HG02938 (cell line): ENCODE data around the gene LY86.
A peak's percentile ranks its signal among the peaks of the same experiment; 100 is the strongest.

Source experiments
- ATAC-seq: cut with Tn5 transposase; IDR thresholded peaks from one replicate; pipeline ENCODE4 v1.9.1; 2021; ENCODE audit warnings: mild to moderate bottlenecking, moderate library complexity; ENCODE audit not compliant: unreplicated experiment

LY86 gene

DNA sequence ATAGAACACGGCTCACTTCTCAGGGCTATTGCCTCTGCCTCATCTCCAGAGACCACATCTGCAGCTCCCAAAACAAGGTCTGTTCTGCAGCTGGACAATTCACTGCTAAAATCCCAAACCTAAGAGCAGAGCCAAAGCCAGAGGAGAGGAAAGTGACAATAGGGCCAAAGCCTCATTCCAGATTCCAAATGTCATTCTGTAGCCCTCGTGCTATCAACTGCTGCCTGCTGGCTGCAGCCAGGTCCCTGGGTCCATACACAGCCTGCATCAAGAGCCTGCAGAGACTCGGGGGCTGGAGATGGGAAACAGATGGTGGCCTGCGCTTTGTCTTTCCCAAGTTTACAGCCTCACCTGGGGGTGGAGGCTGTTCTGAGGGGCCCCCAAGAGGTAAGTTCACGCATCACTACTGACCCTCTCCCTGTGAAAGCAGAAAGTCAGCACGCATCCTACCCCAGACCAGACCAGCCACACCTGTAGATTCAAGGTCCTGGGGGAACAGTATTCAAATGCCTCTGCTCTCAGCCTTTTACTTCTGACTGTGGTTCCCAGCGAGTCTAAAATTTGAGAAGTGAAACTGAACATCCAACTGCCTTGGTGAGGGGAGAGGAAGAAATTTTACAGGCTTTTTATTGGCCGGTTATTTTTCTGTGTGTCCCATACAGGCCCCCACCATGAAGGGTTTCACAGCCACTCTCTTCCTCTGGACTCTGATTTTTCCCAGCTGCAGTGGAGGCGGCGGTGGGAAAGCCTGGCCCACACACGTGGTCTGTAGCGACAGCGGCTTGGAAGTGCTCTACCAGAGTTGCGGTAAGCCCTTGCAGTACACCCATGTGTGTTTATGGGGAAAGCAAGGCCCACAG, at the start of gene LY86:
Gene LY86, plus strand, starts transcription at position 657 of the 860 bp plus-strand sequence. Its CDS starts 15 bp downstream, at position 672.
- peak; percentile 52 for ATAC-seq

DNA sequence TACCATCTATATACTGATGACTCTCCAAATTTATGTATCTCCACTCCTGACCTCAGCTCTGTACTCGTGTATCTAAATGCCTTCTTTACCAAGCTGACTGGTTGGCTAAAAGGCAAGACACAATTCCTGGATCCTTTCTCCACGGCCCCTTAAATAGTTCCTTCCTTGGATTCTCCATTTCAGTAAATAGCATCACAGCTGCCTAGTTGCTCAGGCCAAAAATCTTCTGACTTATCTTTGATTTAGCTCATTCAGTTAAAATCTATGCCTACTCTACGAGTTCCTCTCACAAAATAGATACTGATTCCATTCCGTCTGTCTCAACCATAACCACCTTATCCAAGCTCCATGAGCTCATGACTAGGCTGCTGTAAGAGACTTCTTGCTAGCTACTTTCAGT, 49.5 kb upstream of the LY86 start:
- ATAC-seq, result no peak

DNA sequence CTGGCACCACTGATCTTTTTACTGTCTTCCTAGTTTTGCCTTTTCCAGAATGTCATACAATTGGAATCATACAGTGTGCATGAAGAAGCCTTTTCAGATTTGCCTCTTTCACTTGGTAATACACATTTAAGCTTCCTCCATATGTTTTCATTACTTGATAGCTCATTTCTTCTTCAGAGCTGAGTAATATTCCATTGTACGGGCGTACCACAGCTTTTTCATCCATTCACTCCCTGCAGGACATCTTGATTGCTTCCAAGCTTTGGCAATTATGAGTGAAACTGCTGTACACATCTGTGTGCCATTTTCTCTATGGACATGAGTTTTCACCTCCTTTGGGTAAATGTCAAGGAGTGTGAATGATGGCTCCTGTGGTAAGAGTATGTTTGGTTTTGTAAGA, 46.2 kb upstream of the LY86 start:
- no peak for ATAC-seq

DNA sequence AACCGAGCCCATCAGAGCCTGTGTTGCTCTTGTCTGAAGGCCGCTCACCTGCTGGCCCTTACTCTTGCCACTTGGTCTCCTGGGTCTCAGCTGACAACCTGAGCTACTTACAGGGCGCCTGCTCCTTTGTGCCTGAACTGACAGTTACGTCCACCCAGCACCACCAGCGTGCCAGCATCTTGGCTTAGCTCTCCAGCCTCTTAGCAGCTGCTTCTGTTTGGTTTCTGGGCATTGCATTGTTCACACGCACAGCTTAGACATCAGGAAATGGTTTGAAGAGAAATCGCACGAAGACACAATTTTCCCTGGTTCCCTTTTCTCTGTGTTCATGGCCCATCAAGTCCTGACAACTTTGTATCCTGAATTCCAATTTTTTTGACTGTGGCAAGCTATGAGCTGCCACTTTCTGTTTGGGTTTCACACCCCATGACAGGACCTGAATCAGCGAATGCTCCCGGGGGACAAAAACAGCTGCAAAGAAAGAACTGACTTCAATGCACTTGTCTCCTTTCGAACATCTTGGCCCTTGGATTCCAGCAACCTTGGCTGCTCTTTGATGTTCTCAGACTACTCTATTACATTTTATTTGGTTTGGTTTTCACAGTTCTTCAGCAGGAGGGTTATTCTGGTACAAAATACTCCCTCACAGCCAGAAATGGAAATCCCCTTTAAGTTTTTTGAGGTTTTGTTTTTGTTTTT, 45.2 kb upstream of the LY86 start:
- no peak for ATAC-seq

DNA sequence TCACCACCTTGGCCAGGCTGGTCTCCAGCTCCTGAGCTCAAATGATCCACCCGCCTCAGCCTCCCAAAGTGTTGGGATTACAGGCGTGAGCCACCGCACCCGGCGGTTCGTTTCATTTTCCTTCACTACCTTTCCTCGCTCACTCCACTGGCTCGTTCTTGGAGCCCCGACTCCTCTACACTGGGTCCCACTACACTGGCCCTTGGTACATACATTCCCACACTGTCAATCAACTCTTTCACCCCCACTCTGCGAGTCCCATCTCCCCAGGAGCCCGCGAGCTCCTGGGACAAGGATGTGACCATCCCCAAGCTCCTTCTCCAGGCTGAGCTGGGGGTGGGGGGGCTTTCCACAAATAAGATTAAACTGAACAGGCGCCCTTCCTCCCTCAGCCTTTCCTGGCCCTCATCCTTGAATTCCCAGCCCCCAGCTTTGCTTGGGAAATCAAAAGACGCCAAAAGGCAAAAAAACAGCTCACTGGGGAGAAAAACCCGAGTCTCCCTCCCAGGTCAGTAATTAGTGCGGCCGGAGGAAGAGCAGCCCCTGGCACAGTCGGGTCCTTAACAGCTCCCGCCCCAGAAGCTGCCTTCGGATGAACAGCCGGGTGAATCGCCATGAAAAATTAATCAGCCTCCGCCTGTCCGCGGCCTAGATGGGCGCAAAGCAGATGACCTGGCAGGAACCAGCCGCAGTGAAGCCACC, 42.8 kb upstream of the LY86 start:
- ATAC-seq, result peak; percentile 6

DNA sequence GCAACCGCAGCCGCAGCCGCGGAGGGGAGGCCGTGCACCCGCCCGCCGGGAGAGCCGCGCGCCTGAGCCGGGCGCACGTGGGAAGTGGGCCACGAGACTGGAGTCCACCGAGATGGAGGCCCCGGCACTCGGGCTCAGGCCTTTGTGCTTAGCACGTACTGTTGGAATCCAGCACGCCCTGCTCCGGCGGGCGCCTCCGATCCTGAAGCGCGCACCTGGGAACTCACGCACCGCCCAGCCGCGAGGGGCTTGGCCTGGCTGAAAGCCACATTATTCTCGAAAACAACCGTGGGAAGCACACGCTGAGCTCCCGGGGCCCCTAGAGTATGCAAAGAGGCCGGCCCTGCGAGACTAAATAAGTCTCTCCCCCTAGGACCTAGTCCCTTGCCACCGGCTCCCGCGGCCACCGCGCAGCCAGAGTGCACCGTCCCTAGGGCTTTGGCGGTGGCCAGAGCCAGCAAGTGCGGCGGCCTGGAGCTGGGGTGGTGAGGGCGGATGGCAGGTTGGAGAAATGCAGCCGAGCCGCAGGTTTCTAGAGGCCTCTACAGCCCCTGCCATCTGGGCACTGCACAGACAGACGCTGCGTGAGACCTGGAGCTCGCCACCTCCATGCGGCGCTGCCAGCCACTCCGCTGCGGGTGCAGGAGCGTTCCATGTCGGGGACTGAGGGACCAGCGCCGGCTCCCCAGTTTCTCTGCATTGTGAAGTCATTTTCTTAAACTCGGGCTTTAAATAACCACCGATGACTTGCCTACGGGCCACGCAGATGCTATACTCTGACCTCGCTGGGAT, 42.0 kb upstream of the LY86 start:
- peak; percentile 42 for ATAC-seq

DNA sequence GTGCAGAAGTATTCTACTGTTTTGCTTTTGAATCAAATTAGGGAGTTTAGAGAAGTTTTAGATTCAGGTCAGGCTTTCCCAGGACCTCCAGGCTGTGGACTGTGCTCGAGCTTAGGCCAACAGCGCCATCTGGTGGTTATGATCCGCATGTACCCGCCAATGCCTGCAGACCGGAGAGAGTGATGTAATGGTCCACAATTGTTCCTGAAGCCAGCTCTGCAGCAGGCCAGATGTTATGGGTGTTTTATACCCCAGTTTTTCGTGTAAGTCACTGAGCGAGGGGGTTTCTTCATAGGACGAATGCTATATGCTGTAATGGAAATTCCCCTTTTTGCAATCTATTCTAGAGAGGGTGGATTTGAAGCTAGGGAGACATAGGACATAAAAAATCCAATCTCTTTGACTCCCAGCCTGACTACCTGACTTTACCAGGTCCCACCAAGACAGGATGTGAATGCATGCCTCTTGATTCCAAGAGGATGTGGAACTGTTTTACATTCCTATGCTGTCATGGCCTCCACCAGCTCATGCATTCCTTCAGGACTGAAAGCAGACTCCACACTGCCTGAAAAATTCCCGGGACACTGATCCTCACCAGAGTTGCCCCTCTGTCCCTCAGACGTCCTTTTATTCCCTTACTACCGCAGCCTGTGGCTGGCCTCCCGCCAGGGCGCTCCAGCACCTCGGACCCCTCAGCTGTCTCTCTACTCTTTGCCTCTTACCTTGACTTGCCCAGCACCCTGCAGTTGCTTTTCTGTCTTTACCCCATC, 41.2 kb upstream of the LY86 start:
- peak; percentile 91 for ATAC-seq

DNA sequence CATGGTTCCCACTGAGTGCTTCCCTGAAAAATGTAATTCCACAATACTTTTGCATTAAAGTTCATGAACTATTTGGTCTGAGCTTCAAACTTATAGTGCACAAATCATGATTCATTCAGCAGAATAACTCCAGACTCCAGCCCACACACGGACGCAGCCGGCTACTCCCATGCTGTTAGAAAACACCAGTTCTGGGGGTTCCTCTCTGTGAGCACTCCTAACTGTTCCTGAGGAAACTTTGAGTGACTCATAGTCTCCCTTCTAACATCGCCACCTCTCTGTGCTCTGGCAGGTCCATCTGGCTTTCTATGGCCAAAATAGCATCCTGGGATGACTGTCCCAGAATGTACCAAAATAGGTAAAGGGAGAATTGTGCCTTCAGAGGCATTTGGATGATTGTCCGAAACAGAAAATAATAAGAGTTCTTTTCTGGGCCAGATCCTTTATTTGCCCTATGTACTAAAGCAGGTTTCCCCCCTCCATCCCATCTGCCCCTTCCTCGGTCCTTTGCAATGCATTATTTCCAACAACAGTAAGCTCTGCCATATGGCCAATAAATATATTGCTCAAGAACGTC, 32.3 kb upstream of the LY86 start:
- ATAC-seq, result no peak

DNA sequence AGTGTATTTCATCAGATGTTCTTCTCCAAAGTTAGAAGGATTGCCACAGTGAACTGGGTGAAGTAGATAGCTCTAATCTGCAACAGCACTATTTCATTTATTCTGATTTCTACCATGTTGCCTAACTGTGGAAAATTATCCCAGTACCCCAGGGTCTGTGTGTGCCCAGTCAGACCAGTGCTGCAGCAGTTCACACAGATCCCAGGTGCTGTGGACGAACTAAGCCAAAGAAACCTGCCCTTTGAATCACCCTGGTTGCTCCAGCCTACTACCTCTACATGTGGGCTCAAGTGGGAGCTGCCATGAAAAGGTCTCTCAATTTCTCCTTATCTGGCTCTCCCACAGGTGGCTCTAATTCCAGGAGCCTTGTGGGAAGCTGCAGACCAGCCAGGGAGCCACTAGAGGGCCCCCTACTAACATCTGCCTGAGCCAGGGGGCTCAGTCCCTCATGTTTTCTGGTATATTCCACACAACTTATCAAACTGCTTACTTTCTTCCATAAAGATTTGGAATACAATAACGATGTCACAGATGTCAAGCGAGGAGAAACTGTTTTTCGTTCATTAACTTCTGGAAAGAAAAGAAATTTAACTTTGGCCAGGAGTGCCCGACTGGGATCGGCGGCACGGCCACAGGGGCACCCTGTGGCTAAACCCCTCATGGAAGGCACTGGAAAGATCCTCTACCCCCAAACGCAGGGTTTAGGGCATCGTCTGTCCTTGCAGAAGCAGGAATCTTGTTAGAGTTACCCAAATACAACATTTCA, 31.6 kb upstream of the LY86 start:
- no peak for ATAC-seq

DNA sequence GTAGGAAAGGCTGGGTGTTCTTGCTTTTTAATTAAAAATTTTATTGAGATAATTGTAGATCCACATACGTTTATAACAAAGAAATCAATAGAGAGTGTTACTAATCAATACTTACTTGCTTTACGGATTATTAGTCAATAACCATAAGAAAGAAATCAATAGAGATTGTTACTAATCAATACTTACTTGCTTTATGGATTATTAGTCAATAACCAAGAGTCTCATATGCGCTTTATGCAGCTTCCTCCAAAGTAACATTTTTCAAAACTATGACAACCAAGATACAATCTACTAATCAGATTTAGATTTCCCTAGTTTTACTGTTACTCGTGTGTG, 31.0 kb upstream of the LY86 start:
- ATAC-seq, result no peak

DNA sequence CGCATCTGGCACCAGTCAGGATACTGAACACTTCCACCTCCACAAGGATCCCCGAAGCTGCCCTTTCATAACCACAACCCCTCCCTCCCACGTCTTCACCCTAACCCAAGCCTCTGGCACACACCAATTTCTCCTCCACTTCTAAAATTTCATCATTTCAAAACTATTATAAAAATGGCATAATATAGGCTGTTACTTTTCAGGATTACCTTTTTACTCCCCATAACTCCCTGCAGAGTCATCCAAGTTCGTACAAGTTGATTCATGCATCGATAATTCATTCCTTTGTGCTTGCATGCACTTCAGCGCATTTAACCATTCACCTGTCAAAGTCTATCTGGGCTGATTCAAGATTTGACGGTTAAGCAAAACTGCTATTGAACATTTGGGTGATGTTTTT, 30.6 kb upstream of the LY86 start:
- no peak for ATAC-seq

DNA sequence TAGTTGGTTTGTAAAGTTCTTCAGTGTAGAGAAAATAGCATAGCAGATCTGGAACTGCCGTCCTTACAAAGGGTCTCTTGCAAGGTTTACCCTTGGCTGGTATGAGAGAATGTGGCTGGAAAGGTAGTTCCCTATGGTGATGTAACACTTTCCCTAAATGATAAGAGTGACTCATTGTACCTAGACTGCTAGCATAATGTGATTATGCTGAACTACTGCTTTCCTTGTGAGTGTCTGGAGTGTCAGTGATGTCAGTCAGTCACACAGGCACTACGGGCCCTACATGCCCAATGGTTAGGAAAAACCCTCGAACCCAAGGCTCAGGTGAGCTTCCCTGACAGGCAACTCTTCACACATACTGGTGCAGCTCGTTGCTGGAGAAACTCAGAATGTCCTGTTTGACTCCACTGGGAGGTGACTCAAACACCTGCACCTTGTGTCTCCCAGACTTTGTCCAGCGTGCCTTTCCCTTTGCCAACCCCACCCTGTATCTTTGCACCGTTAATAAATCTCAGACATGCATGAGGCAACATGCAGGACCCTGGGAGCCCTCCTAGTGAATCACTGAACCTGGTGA, 28.4 kb upstream of the LY86 start:
- no peak for ATAC-seq

DNA sequence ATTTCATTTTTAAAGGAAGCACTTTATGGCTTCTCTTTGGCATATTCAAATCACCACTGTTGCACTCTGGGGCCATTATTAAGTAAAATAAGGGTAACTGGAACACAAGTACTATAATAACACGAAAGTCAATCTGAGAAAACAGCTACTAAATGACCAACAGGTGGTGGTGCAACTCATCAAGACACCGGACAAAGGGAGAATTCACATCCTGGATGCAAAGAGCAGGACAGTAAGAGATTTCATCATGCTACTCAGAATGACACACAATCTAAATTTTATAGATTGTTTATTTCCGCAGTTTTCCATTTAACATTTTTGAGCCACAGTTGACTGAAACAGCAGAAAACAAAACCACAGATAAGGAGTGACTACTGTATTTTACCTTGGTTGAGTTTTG, 27.6 kb upstream of the LY86 start:
- no peak for ATAC-seq

DNA sequence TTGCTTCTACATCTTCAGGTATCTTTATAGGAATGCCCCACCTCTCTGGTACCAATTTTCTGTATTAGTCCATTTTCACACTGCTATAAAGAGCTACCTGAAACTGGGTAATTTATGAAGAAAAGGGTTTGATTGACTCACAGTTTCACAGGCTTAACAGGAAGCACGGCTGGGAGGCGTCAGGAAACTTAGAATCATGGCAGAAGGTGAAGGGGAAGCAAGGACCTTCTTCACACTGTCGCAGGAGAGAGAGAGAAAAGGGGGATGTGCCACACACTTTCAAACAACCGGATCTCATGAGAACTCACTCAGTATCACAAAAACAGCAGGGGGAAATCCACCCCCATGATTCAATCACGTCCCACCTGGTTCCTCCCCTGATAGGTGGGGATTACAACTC, 24.4 kb upstream of the LY86 start:
- ATAC-seq, result no peak

DNA sequence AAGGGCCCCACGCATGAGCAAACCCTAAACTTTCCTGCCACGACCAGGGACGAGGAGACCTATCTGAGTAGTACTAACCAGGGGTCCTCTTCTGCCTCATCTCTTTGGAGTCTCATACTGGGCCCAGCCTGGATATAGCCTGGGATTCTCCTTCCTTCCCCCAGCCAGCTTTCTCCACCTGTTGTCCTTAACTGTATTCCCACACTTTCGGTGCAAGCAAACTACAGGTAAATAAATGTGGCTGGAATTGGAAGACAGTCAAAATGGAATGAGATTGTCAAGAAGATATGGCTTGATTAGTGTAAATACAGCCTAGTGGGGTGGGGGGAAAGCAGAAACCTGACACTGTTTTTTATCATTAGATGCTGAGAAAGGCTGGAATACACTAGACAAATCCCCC, 23.5 kb upstream of the LY86 start:
- ATAC-seq, result no peak

DNA sequence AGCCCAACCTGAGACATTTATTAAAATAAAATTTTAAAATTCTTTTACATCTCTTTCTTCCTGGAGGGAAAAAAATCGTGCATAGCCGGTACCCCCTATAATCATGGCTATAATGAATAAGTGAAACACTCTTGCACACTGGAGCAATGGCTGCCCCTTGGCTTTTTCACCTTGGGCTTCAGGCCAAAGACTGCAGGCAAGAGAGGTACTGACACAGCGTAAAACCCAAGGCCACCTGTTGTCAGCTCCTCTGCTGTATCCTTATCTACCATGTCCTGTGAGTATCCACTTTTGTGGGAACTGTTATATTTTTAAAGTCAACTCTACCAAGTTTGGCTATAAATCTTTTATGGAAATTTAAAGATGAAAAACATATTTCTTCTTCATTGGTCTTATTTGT, 23.0 kb upstream of the LY86 start:
- no peak for ATAC-seq

DNA sequence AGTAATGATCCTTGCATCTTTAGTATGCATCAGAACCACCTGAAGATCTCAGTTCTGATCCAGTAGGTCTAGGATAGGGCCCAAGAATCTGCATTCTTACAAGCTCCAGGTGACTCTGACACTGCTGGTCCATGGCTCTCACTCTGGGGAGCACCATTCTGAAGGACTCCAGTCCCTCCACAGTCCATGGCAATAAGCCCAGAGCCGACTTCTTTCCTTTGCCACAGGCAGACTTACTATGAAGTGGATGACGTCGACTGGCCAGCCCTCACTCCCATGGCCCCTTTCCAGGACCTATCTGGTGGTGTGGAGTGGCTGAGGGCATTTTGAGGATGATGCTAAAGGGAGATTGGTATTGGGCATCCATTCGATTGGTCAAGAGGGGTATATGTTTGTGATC, 21.8 kb upstream of the LY86 start:
- no peak for ATAC-seq

DNA sequence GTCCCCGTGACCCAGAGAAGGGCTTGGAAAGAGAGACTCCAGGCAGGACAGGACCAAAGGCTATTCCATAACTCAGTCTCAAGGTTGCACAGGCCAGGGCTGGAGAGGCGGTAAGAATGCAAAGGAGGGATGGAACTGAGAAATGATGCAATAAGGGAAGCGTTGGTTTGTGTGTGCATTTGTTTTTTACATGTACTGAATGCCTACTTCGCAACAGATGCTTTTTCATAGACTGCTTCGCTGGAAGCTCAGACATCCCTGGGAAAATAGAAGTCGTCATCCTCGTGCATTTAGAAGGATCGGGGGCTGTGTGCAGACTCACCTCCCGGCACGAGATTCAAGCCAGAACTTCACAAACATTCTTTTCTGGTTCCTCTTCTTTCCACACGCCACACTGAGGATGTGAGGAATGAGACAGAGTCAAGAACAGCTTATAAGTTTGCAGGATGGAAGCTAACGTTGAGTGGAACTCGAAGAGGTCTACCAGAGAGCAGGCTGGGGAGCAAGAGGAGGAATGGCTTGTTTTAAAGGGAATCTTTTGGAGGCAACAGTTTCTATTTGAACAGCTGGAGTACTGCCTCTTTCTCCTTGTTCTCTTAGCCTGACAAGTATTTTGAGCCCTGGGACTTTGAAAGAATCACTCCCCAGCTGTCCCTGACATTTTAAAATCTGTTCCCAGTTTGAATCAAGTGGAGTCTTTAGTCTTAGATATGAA, 19.3 kb upstream of the LY86 start:
- ATAC-seq, result no peak
